SU-DHL-6 (cell line): ENCODE results near the gene GYPC.
"Not testable (repeated sequence)": the region's sequence is repeated elsewhere in the genome, so short reads cannot be mapped to it uniquely, and the experiment has no call there.

Experiments used
- H2AFZ ChIP-seq: fragments of 200-600 bp; sonication (generic); 2 replicates; pipeline ENCODE4 v1.6.1; 2014; ENCODE audit warnings: low read depth, mild to moderate bottlenecking, moderate library complexity, mixed read lengths, antibody characterized with exemption, low read length; ENCODE audit not compliant: severe bottlenecking
- H3F3A ChIP-seq: fragments of 200-600 bp; shearing (Covaris generic); 2 replicates; pipeline ENCODE4 v1.6.0; 2016; ENCODE audit warnings: antibody characterized with exemption, mild to moderate bottlenecking; ENCODE audit not compliant: insufficient read depth
- H3K27ac ChIP-seq: fragments of 200-600 bp; sonication (generic); 2 replicates; pipeline ENCODE4 v1.5.1; 2016; ENCODE audit warnings: low read depth, mild to moderate bottlenecking, low read length, moderate library complexity, mixed read lengths
- H3K27me3 ChIP-seq: fragments of 200-600 bp; sonication (generic), shearing (Covaris generic); 2 replicates; pipeline ENCODE4 v1.6.0; 2014; ENCODE audit warnings: mild to moderate bottlenecking, low read length
- H3K36me3 ChIP-seq: fragments of 200-600 bp; sonication (generic); 2 replicates; pipeline ENCODE4 v1.6.1; 2014; ENCODE audit warnings: mild to moderate bottlenecking, low read length, mixed read lengths
- H3K4me2 ChIP-seq: fragments of 300-600, 200-600 bp; shearing (Covaris generic), sonication (generic); 2 replicates; pipeline ENCODE4 v1.6.0; 2014; ENCODE audit warnings: low read length, low read depth, mild to moderate bottlenecking; ENCODE audit not compliant: poor library complexity, severe bottlenecking
- H3K4me3 ChIP-seq: fragments of 200-600 bp; sonication (generic); 2 replicates; pipeline ENCODE4 v1.5.1; 2014; ENCODE audit warnings: antibody characterized with exemption, low read length, mild to moderate bottlenecking, mixed read lengths; ENCODE audit not compliant: insufficient read depth, poor library complexity, severe bottlenecking
- H3K79me2 ChIP-seq: fragments of 200-600 bp; sonication (generic); 2 replicates; pipeline ENCODE4 v1.6.1; 2014; ENCODE audit warnings: mild to moderate bottlenecking, low read length, moderate library complexity; ENCODE audit not compliant: insufficient read depth
- H3K9ac ChIP-seq: fragments of 200-600 bp; sonication (generic); 2 replicates; pipeline ENCODE4 v1.7.0; 2014; ENCODE audit warnings: mild to moderate bottlenecking, low read length
- H3K9me2 ChIP-seq: fragments of 200-600 bp; sonication (generic); replicated peaks from 2 replicates; pipeline ENCODE4 v1.6.1; 2014; ENCODE audit warnings: low read length; ENCODE audit not compliant: insufficient read depth
- H3K9me3 ChIP-seq: fragments of 200-600 bp; sonication (generic); 2 replicates; pipeline ENCODE4 v1.6.1; 2014; ENCODE audit warnings: low read length, mixed read lengths; ENCODE audit not compliant: insufficient read depth
- H4K20me1 ChIP-seq: fragments of 200-600 bp; sonication (generic); 2 replicates; pipeline ENCODE4 v1.6.1; 2014; ENCODE audit warnings: low read depth, mild to moderate bottlenecking, antibody characterized with exemption, low read length, moderate library complexity, mixed read lengths
- EZH2phosphoT487 ChIP-seq: fragments of 200-600 bp; sonication (generic), shearing (Covaris generic); conservative IDR thresholded peaks from 2 replicates; pipeline ENCODE4 v1.6.1; 2018; ENCODE audit warnings: mild to moderate bottlenecking, antibody characterized with exemption, low read length, moderate library complexity, mixed read lengths
- TF ChIP-seq, protein P1 (sequence below): fragments of 200-600 bp; sonication (generic); IDR thresholded peaks from one replicate; pipeline ENCODE4 v1.5.1; 2017; ENCODE audit warnings: antibody characterized with exemption, mild to moderate bottlenecking, low read length, moderate library complexity; ENCODE audit not compliant: insufficient read depth, poor library complexity, severe bottlenecking

GYPC gene

DNA sequence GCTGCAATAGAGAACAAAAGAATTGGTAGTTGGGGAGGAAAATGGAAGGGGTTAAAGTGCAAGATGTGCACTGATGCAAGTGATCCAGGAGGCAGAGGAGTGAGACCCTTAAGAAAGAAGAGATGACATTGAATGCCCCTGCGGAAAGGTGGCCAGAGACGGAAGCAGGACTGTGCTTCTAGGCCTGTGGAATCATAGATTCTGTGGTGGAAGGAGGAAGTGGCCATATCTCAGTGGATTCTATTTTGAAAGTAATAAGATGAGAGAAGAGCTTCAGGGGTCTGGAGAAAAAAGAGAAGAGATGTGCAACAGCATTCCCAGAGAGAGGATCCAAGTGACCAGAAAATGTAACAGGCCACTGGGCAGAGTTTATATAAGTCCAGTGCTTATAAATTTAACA lies 18.6 kb upstream of the GYPC start:
- TF ChIP-seq EZH2phosphoT487, result no peak
- TF ChIP-seq, protein P1, sequence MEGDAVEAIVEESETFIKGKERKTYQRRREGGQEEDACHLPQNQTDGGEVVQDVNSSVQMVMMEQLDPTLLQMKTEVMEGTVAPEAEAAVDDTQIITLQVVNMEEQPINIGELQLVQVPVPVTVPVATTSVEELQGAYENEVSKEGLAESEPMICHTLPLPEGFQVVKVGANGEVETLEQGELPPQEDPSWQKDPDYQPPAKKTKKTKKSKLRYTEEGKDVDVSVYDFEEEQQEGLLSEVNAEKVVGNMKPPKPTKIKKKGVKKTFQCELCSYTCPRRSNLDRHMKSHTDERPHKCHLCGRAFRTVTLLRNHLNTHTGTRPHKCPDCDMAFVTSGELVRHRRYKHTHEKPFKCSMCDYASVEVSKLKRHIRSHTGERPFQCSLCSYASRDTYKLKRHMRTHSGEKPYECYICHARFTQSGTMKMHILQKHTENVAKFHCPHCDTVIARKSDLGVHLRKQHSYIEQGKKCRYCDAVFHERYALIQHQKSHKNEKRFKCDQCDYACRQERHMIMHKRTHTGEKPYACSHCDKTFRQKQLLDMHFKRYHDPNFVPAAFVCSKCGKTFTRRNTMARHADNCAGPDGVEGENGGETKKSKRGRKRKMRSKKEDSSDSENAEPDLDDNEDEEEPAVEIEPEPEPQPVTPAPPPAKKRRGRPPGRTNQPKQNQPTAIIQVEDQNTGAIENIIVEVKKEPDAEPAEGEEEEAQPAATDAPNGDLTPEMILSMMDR, result no peak
- Histone ChIP-seq H4K20me1 (no peaks in the 10 kb centered on the region), H2AFZ (no peak overlapping the region), H3K9me3 (no peaks in the 10 kb centered on the region), H3F3A (no peaks in the 10 kb centered on the region), H3K36me3 (no peaks in the 10 kb centered on the region), H3K27me3 (no peaks in the 10 kb centered on the region), H3K27ac (no peak overlapping the region), H3K4me2 (no peak overlapping the region), H3K9me2 (no peaks in the 10 kb centered on the region), H3K79me2 (no peaks in the 10 kb centered on the region), H3K4me3 (no peak overlapping the region), H3K9ac (no peak overlapping the region)

DNA sequence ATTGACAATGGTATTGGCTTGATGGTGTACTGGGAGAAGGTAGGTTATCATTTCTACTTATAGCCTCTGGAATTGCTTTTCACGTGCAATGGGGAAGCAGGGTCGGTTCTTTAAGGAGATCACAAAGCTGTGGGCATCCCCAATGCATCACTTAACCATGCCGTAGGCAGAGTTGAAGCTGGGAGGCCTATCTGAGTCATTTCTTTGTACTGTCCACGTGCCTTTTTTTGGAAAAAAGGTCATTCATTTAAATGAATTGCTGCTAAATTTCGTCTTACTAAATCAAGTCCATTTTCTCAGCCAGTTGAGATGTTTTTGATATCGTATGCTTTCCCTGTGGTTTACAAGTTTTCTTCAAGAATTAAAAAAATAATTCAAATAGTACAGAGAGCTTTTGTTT lies 17.2 kb upstream of the GYPC start:
- no peaks in the 10 kb centered on the region for H3F3A ChIP-seq
- TF ChIP-seq EZH2phosphoT487, result no peak
- TF ChIP-seq, protein P1, result no peak
- no peak overlapping the region for H3K4me3 ChIP-seq
- no peaks in the 10 kb centered on the region for H3K27me3 ChIP-seq
- H3K36me3 ChIP-seq, result no peaks in the 10 kb centered on the region
- no peaks in the 10 kb centered on the region for H3K9me3 ChIP-seq
- H2AFZ ChIP-seq, result no peak overlapping the region
- H3K4me2 ChIP-seq, result no peak overlapping the region
- H3K79me2 ChIP-seq, result no peaks in the 10 kb centered on the region
- H3K27ac ChIP-seq, result no peak overlapping the region
- H4K20me1 ChIP-seq, result no peaks in the 10 kb centered on the region
- no peaks in the 10 kb centered on the region for H3K9me2 ChIP-seq
- H3K9ac ChIP-seq, result no peak overlapping the region

DNA sequence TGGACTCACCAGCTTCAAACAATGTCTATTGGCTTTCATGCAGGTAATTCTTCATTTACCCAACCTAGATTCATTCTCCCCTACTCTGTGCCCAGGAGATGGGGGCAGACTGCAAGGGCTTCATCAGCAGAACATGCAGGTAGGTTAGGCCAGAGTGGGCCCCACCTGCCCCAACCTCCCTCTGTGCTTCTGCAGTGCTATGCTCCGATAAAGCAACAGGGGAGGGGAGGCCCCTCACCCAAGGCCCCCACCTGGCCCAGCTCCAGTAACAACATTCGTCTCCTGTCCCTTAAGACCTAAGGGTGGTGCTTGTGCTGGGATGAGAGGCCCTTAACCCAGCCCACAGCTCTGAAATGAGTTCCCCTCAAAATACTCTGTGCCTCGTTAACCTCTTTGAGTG lies 16.7 kb upstream of the GYPC start:
- TF ChIP-seq, protein P1, result no peak
- no peak for TF ChIP-seq EZH2phosphoT487
- Histone ChIP-seq H2AFZ (no peak overlapping the region), H3K4me3 (no peak overlapping the region), H3K4me2 (no peak overlapping the region), H4K20me1 (no peaks in the 10 kb centered on the region), H3K36me3 (no peaks in the 10 kb centered on the region), H3K27ac (no peak overlapping the region), H3K79me2 (no peaks in the 10 kb centered on the region), H3F3A (no peaks in the 10 kb centered on the region), H3K9me2 (no peaks in the 10 kb centered on the region), H3K9ac (no peak overlapping the region), H3K27me3 (no peaks in the 10 kb centered on the region), H3K9me3 (no peaks in the 10 kb centered on the region)

DNA sequence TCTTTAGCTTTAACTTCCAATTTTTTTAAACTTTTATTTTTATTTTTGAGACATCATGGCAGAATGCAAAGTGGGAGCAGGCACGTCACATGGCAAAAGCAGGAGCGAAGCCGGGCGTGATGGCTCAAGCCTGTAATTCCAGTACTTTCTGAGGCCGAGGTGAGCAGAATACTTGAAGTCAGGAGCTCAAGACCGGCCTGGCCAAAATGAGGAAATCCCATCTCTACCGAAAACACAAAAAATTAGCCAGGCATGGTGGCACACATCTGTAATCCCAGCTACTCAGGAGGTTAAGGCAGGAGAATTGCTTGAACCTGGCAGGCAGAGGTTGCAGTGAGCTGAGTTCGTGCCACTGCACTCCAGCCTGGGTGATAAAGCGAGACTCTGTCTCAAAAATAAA lies 14.7 kb upstream of the GYPC start:
- H3K4me2 ChIP-seq, H3K27ac ChIP-seq, H3K27me3 ChIP-seq, H2AFZ ChIP-seq, H3F3A ChIP-seq, H3K4me3 ChIP-seq, H3K36me3 ChIP-seq, H3K9me3 ChIP-seq, H3K9me2 ChIP-seq, H3K79me2 ChIP-seq, H4K20me1 ChIP-seq, H3K9ac ChIP-seq: not testable (repeated sequence)
